HG02588 (cell line): Measurements from ENCODE around the gene ZSCAN30.
"Not testable (repeated sequence)": the region's sequence is repeated elsewhere in the genome, so short reads cannot be mapped to it uniquely, and the experiment has no call there.

Experiments used
- ATAC-seq: cut with Tn5 transposase; IDR thresholded peaks from one replicate; pipeline ENCODE4 v1.9.1; 2021; ENCODE audit warnings: mild to moderate bottlenecking, moderate library complexity; ENCODE audit not compliant: unreplicated experiment

The ZSCAN30 gene

GRCh38 chr18:35239314-35239713, 50.7 kb downstream of the ZSCAN30 start:
- ATAC-seq, result no peak

GRCh38 chr18:35236571-35237363, 53.3 kb downstream of the ZSCAN30 start:
- ATAC-seq, result no peak

- peak; percentile 70 for ATAC-seq
These were observed 59.0 kb downstream of the ZSCAN30 start for GRCh38 chr18:35231052-35231451.

- no peak for ATAC-seq
These were observed 62.8 kb downstream of the ZSCAN30 start for GRCh38 chr18:35227254-35227653.

GRCh38 chr18:35223797-35224196, 66.2 kb downstream of the ZSCAN30 start:
- ATAC-seq, result no peak

GRCh38 chr18:35220424-35220823, 69.6 kb downstream of the ZSCAN30 start:
- no peak for ATAC-seq

DNA sequence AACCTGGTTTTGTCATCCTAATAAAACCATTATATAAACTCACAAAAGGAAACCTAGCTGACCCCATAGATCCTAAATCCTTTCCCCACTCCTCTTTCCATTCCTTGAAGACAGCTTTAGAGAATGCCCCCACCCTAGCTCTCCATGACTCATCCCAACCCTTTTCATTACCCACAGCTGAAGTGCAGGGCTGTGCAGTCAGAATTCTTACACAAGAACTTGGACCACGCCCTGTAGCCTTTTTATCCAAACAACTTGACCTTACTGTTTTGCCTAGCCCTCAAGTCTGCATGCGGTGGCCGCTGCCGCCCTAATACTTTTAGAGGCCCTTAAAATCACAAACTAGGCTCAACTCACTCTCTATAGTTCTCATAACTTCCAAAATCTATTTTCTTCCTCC, 70.7 kb downstream of the ZSCAN30 start:
- not testable (repeated sequence) for ATAC-seq

DNA sequence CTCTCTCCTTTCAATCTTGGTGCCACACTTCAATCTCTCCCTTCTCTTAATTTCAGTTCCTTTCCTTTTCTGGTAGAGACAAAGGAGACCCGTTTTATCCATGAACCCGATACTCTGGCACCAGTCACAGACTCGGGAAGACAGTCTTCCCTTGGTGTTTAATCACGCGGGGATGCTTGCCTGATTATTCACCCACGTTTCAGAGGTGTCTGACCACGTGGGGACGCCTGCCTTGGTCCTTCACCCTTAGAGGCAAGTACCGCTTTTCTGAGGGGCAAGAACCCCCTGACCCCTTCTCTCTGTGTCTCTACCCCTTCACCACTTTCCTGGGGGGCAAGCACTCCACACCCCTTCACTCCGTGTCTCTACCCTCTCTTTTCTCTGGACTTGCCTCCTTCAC, 73.4 kb downstream of the ZSCAN30 start:
- not testable (repeated sequence) for ATAC-seq

DNA sequence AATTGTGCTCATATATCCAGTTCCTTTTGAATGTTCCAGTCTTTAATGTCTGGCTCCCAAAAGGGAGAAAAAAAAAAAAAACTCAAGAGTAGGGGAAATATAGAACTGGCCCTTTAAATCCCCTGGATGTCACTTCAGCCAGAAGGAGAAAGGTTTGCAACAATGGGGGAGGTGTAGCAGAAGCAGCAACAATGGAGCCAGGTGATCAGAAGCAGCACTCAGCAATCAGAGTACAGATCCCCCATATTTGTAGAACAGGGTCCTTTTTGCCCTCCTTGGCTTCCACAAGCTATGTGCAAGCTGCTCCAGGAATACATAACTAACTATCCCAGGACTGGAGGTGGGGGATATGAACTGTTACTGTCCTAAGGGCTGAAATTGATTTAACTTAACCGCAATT, 75.0 kb downstream of the ZSCAN30 start:
- no peak for ATAC-seq

DNA sequence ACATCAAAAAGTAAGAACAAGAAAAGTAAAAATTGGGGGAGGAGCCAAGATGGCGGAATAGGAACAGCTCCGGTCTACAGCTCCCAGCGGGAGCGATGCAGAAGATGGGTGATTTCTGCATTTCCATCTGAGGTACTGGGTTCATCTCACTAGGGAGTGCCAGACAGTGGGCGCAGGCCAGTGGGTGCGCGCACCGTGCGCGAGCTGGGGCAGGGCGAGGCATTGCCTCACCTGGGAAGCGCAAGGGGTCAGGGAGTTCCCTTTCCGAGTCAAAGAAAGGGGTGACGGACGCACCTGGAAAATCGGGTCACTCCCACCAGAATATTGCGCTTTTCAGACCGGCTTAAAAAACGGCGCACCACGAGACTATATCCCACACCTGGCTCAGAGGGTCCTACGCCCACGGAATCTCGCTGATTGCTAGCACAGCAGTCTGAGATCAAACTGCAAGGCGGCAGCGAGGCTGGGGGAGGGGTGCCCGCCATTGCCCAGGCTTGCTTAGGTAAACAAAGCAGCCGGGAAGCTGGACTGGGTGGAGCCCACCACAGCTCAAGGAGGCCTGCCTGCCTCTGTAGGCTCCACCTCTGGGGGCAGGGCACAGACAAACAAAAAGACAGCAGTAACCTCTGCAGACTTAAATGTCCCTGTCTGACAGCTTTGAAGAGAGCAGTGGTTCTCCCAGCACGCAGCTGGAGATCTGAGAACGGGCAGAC, 84.1 kb downstream of the ZSCAN30 start:
- not testable (repeated sequence) for ATAC-seq

DNA sequence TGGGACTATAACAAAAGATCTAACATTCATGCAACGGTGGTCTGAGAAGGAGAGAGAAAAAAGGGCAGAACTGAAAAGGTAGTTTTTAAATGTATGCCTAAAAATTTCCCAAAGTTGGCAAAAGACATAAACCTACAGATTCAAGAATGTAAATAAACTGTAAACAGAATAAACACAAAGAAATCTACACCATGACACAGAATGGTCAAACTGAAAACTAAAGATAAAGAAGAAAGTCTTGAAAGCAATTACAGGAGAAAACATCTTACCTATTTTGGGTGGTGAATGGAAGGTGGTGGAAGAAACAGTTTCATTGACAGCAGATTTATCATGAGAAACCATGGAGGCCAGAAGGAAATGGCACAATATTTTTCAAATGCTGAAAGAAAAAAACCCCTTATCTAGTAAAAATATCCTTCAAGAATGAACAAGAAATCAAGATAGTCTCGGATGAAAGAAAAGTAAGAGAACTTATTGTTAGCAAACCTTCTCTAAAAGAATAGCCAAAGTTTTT, 84.8 kb downstream of the ZSCAN30 start:
- no peak for ATAC-seq

DNA sequence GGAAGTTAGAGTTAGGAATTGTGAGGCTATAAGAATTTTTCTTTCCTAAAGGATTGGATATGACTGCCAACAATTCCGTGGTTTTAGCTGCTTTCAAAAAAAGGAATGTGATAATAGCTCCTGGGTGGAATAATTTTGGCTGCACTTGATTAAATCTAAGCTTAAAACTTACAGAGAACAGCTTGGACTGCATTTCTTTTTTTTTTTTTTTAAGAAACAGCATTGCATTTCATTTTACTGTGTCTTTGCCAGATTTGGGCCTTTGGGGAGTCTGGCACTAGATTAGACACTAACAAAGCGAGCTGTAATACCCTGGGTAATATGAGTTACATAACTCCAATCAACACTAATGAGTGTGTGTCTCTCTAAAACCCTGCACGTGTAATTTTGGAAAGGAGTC, 87.0 kb downstream of the ZSCAN30 start:
- ATAC-seq, result no peak

- no peak for ATAC-seq
These were observed 88.6 kb downstream of the ZSCAN30 start for GRCh38 chr18:35201256-35201931.
